ENCODE measurements around the gene USP22. TPM values are rescaled to one million over a fixed set of nuclear protein-coding genes. Genes with fewer than 3 reads are reported as not detected.

USP22 gene
- total and polyA plus RNA-seq, 4 donors: 27.2 to 109 (median 58.1) TPM

- Histone ChIP-seq H3K36me3 (ENCODE audit: control insufficient read depth in 4 of 4, insufficient read depth in 3 of 4, low read depth in 1 of 4, low read length in 3 of 4) (no peaks in the 10 kb centered on the region), H3K4me3 (ENCODE audit: low read depth in 1 of 3, low read length in 3 of 3) (no peak overlapping the region), H3K27ac (ENCODE audit: low read depth in 1 of 2, low read length in 2 of 2) (no peak overlapping the region), H3K9me3 (ENCODE audit: control insufficient read depth in 4 of 4, low read length in 3 of 4) (no peaks in the 10 kb centered on the region), H3K4me1 (ENCODE audit: control insufficient read depth in 4 of 4, insufficient read depth in 4 of 4, low read length in 3 of 4) (no peaks in the 10 kb centered on the region), H3K27me3 (ENCODE audit: control insufficient read depth in 4 of 4, insufficient read depth in 4 of 4, low read length in 3 of 4) (no peaks in the 10 kb centered on the region), H3K9ac (ENCODE audit: low read depth in 1 of 2, low read length in 2 of 2) (no peak overlapping the region)
- TF ChIP-seq REST (IDR thresholded peaks at IDR 0.05): no peak
- TF ChIP-seq HNF4G (IDR thresholded peaks at IDR 0.05): no peak
- no peak for TF ChIP-seq GABPA (IDR thresholded peaks at IDR 0.05 in 1 of 2, conservative IDR thresholded peaks at IDR 0.05 in 1 of 2)
- no peak for TF ChIP-seq HNF4A (conservative IDR thresholded peaks at IDR 0.05)
- no peak for TF ChIP-seq SP1 (IDR thresholded peaks at IDR 0.05)
- no peak for TF ChIP-seq ZBTB33 (IDR thresholded peaks at IDR 0.05)
- TF ChIP-seq FOXA2 (IDR thresholded peaks at IDR 0.05): no peak
- TF ChIP-seq NR2F2 (IDR thresholded peaks at IDR 0.05): no peak
- no peak for TF ChIP-seq YY1 (IDR thresholded peaks at IDR 0.05)
- no peak for TF ChIP-seq JUND (IDR thresholded peaks at IDR 0.05)
- TF ChIP-seq EGR1 (IDR thresholded peaks at IDR 0.05; ENCODE audit: low read depth in 2 of 2): no peak
- no peak for TF ChIP-seq ATF3 (IDR thresholded peaks at IDR 0.05)
- no peak for TF ChIP-seq RXRA (IDR thresholded peaks at IDR 0.05)
- TF ChIP-seq TAF1 (conservative IDR thresholded peaks at IDR 0.05): no peak
- TF ChIP-seq FOXA1 (IDR thresholded peaks at IDR 0.05): no peak
- no peak for TF ChIP-seq CTCF (IDR thresholded peaks at IDR 0.05; ENCODE audit: low read depth, low read length, missing input control)
- TF ChIP-seq MAX (IDR thresholded peaks at IDR 0.05): no peak
- TF ChIP-seq RAD21 (IDR thresholded peaks at IDR 0.05): no peak
- 35% methylated on average over 1 of the region's 1 CpG for WGBS
- no peak for DNase-seq (ENCODE audit: low spot score)
These were observed 77.3 kb downstream of the USP22 start for GRCh38 chr17:20965492-20965891.

Data from liver (tissue), 9 donors.